ENCODE measurements around the gene MSMB. TPM values are rescaled to one million over a fixed set of nuclear protein-coding genes. Genes with fewer than 3 reads are reported as not detected.
A peak's percentile ranks its signal among the peaks of the same experiment; 100 is the strongest.

The MSMB gene
- total RNA-seq, 1 experiment from 2014 or later, result not detected

DNA sequence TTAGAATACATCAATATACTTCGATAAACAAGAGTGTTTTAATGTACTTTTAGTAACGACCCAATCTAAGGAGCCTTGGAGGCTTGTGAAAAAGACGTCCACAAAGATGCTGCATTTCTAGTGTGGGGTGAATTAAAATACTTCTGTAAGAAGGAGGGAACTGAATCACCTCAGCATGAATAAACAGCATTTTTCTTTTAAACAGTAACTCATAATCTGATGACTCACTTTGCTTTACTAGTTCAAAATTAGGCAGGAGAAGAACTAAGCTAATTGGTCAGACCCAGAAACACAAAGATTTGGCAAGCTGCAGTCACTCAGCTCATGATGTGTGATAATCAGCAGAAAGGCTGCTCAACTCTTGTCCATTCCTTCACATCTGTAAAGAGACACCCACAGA is 39.9 kb downstream of the MSMB start:
- Histone ChIP-seq H3K27me3 (replicated peaks; ENCODE audit: insufficient read depth, low read depth, low read length, poor library complexity) (no peaks in the 10 kb centered on the region), H3K9me3 (ENCODE audit: low read depth, low read length, poor library complexity, severe bottlenecking) (no peaks in the 10 kb centered on the region), H3K27ac (ENCODE audit: low read depth, low read length, poor library complexity, severe bottlenecking) (no peak overlapping the region), H3K4me3 (ENCODE audit: low read depth, low read length, poor library complexity, severe bottlenecking) (no peak overlapping the region), H3K4me1 (ENCODE audit: insufficient read depth, low read length, poor library complexity, severe bottlenecking) (no peaks in the 10 kb centered on the region), H3K36me3 (ENCODE audit: insufficient read depth, low read length, poor library complexity, severe bottlenecking) (peaks cover 86% of the 10 kb centered on the region)
- intact Hi-C loops (cut with micrococcal nuclease; ENCODE audit: unreplicated experiment), result no loop called here
- peak; percentile 30 for DNase-seq (ENCODE audit: low spot score)
- ChIA-PET CTCF (no interaction called here), POLR2A (ENCODE audit: low non-redundant PET) (no interaction called here)
- BruUV-seq (replicated peaks), result no TSS peak
- no peak for TF ChIP-seq EZH2 (IDR thresholded peaks at IDR 0.05; ENCODE audit: borderline replicate concordance, low read depth, low read length, poor library complexity, severe bottlenecking)
- TF ChIP-seq, protein P1, sequence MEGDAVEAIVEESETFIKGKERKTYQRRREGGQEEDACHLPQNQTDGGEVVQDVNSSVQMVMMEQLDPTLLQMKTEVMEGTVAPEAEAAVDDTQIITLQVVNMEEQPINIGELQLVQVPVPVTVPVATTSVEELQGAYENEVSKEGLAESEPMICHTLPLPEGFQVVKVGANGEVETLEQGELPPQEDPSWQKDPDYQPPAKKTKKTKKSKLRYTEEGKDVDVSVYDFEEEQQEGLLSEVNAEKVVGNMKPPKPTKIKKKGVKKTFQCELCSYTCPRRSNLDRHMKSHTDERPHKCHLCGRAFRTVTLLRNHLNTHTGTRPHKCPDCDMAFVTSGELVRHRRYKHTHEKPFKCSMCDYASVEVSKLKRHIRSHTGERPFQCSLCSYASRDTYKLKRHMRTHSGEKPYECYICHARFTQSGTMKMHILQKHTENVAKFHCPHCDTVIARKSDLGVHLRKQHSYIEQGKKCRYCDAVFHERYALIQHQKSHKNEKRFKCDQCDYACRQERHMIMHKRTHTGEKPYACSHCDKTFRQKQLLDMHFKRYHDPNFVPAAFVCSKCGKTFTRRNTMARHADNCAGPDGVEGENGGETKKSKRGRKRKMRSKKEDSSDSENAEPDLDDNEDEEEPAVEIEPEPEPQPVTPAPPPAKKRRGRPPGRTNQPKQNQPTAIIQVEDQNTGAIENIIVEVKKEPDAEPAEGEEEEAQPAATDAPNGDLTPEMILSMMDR (conservative IDR thresholded peaks at IDR 0.05; ENCODE audit: low read depth, low read length), result no peak

DNA sequence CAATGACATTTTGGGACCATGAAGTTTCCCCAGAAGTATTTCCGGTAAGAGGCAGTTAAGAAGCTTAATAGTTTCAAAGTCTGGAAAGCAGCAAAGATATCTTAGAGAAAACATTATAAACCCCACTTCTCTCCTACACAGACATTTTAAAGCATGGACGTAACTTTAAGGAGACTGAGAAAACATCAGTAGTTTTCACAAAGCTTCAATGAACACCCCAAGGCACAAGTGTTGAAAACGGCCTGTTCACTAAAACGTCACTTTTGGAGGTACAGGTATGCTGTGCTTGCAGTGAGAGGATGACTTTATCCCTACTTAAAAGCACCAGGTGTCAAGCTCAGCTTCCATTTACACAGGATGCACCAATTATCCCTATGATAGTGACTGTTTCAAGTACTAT is 40.7 kb downstream of the MSMB start:
- intact Hi-C loops (cut with micrococcal nuclease; ENCODE audit: unreplicated experiment), result no loop called here
- no peaks in the 10 kb centered on the region for H3K9me3 ChIP-seq (ENCODE audit: low read depth, low read length, poor library complexity, severe bottlenecking)
- DNase-seq (ENCODE audit: low spot score), result no peak
- no peak overlapping the region for H3K4me3 ChIP-seq (ENCODE audit: low read depth, low read length, poor library complexity, severe bottlenecking)
- ChIA-PET CTCF (no interaction called here), POLR2A (ENCODE audit: low non-redundant PET) (interaction anchor here (0.6 kb wide), 1 partner anchor 1265 kb away, joined by 3 read pairs; no protein-coding TSS in a partner anchor)
- no peak for TF ChIP-seq EZH2 (IDR thresholded peaks at IDR 0.05; ENCODE audit: borderline replicate concordance, low read depth, low read length, poor library complexity, severe bottlenecking)
- TF ChIP-seq, protein P1 (conservative IDR thresholded peaks at IDR 0.05; ENCODE audit: low read depth, low read length), result no peak
- no peaks in the 10 kb centered on the region for H3K27me3 ChIP-seq (replicated peaks; ENCODE audit: insufficient read depth, low read depth, low read length, poor library complexity)
- H3K4me1 ChIP-seq (ENCODE audit: insufficient read depth, low read length, poor library complexity, severe bottlenecking), result no peaks in the 10 kb centered on the region
- H3K36me3 ChIP-seq (ENCODE audit: insufficient read depth, low read length, poor library complexity, severe bottlenecking), result peaks cover 90% of the 10 kb centered on the region
- no peak overlapping the region for H3K27ac ChIP-seq (ENCODE audit: low read depth, low read length, poor library complexity, severe bottlenecking)
- BruUV-seq (replicated peaks), result TSS peak; percentile 41

DNA sequence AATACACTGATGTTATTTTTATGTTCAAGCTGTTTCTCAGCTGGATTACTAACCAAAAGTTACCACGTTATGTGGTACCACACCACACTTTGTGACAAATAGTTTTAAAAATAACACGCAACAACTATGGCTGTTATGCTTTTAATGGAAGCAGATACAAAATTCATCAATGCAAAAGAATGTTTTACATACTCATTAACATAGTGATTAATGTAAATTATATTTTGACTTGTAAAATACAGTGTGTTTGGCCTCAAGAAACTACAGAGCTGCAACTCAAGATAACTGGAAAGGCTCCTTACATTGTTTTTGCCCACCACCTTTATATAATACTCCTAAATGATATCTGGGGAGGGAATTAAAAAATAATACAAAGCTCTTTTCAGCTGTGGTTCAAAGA is 41.1 kb downstream of the MSMB start:
- intact Hi-C loops (cut with micrococcal nuclease; ENCODE audit: unreplicated experiment), result no loop called here
- no peak for TF ChIP-seq EZH2 (IDR thresholded peaks at IDR 0.05; ENCODE audit: borderline replicate concordance, low read depth, low read length, poor library complexity, severe bottlenecking)
- TF ChIP-seq, protein P1 (conservative IDR thresholded peaks at IDR 0.05; ENCODE audit: low read depth, low read length), result no peak
- BruUV-seq (replicated peaks), result no TSS peak
- POLR2A ChIA-PET (ENCODE audit: low non-redundant PET), result no interaction called here
- H3K27ac ChIP-seq (ENCODE audit: low read depth, low read length, poor library complexity, severe bottlenecking), result no peak overlapping the region
- peaks cover 90% of the 10 kb centered on the region for H3K36me3 ChIP-seq (ENCODE audit: insufficient read depth, low read length, poor library complexity, severe bottlenecking)
- no peaks in the 10 kb centered on the region for H3K4me1 ChIP-seq (ENCODE audit: insufficient read depth, low read length, poor library complexity, severe bottlenecking)
- no peak overlapping the region for H3K4me3 ChIP-seq (ENCODE audit: low read depth, low read length, poor library complexity, severe bottlenecking)
- H3K27me3 ChIP-seq (replicated peaks; ENCODE audit: insufficient read depth, low read depth, low read length, poor library complexity), result no peaks in the 10 kb centered on the region
- DNase-seq (ENCODE audit: low spot score), result no peak
- CTCF ChIA-PET, result no interaction called here
- H3K9me3 ChIP-seq (ENCODE audit: low read depth, low read length, poor library complexity, severe bottlenecking), result no peaks in the 10 kb centered on the region

All from A673 (cell line).